GM19395 (cell line): ENCODE results near the gene SLC19A1.

Experiments used
- ATAC-seq: cut with Tn5 transposase; IDR thresholded peaks from one replicate; pipeline ENCODE4 v1.9.1; 2021; ENCODE audit warnings: mild to moderate bottlenecking, moderate library complexity; ENCODE audit not compliant: unreplicated experiment

The SLC19A1 gene

DNA sequence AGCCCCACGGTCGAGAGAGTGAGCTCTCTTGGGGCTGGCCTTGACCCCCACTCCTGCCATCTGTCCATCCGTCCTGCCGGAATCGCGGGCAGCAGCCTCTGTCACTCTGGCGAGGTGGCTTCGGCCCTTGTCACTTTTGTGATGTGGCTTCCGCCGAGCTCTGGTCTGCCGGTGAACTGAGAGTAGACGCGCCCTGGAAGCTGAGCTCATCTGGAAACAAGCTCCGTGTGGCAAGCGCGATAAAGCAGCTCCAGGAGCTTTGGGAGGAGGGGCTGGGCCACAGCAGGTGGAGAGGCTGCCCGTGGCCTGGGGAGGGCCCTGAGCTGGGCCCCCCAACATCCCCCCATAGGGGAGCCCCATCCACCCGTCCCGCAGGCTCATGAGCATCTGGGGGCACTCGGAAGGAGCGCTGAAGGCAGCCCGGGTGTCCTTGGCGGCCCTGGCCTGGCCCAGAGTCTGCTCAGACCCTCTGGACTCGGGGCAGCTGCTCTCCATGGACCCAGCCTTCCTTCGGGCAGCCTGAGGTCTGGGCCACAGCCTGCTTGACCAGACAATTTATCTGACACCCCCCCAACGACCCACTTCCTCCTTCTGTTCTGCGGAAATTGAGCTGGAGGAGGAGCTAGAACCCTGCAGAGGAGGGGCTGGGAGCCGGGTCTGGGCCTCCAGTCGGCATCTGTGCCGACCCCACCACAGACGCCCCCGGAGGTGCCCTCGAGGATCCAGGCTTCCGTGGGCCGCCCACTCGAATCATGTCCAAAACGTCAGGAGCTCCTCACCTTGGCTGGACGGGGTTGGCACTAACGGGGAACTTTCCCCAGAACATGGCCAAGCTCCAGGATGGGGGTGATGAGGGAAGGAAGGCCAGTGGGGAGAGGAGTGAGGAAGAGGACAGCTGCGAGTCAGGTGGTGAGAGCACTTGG, 59.1 kb downstream of the SLC19A1 start:
- ATAC-seq, result no peak

DNA sequence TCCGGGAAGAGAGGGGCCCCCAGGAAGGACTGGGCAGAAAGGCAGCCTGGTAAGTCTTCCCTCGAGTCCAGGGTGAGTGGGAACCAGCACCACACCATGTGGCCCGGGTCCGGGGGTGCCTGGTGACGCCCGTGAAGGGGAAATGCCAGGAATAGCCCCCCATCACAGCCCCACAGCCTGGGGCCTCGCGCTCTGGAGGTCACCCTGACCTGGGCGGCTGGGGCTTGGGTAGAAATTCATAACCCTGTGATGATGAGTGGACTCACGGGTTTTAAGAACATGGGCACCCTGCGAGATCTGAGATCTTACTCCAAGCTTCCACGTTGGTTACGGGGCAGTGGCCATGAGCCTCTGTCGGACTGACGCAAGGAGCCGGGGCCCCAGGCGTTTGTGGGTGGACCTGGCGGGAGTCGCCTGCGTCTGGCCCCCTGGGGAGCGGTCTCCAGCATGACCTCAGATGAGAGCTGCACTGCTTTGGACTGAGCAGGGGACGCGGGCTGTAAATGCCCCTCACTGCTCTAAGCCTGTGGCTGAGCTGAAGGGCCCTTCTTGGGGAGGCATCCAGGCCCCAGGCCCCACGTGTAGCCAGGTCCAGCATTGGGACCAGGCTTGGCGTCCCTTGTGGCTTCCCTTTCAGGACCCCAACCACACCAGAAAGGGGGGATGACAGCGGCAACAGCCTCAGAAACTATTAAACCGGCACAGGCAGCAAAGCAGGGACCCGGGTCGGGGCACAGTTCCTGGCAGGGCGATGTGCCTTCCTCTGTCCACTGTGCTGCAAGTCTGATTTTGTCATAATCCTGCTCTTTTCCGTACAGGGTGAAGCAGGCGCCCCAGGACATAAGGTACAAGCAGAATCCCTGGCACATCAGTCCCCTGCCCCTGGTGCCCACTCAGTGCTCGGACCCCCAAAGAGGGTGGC, 60.0 kb downstream of the SLC19A1 start:
- ATAC-seq, result no peak

DNA sequence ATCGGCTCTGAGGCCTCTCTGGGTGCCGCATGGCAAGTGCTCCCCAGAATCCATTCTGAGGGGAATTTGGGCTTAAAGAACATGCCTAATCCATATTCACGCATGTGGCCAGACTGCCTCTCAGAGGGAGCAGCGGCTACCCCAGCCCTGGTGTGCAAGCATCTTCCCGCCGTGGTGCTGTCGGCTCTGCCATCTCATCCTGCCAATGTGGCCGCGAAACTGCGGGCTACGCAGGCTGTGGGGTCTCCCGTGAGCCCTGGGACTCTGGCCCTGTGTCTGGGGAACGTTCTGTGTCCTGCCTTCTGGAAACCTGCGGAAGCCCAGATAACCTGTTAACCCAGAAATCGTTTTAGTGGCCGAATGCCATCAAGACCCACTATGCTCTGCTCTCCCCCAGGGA, 60.7 kb downstream of the SLC19A1 start:
- ATAC-seq, result no peak

DNA sequence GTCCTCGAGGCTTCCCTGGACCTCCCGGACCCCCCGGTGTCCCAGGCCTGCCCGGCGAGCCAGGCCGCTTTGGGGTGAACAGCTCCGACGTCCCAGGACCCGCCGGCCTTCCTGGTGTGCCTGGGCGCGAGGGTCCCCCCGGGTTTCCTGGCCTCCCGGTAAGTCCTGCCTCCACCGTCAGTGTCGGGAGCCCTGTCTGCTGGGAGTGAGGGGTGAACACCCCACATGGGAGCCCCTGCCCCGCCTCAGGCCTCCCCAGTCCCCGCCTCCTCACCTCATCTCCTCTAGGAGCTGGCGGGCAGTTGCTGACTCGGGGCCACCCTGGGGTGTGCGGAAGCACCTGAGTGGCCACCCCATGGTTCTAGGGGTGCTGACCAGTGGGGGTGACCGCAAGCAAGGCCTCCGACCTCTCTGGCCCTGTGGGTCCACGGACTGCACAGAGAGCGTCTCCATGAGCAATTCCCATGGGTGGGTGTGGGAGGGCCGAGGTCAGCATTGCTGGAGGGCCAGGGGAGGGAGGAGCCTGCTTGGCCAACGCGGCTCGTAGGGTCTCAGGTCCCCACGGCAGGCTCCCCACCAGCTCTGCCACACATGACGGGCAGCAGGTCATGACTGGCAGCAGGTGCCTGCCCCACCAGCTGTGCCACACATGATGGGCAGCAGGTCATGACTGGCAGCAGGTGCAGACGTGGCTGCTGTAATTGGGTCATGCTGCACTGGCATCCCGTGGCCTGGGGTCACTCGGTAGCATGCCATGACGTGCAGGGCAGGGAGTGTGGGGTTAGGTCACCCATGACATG, 61.3 kb downstream of the SLC19A1 start:
- ATAC-seq, result no peak

DNA sequence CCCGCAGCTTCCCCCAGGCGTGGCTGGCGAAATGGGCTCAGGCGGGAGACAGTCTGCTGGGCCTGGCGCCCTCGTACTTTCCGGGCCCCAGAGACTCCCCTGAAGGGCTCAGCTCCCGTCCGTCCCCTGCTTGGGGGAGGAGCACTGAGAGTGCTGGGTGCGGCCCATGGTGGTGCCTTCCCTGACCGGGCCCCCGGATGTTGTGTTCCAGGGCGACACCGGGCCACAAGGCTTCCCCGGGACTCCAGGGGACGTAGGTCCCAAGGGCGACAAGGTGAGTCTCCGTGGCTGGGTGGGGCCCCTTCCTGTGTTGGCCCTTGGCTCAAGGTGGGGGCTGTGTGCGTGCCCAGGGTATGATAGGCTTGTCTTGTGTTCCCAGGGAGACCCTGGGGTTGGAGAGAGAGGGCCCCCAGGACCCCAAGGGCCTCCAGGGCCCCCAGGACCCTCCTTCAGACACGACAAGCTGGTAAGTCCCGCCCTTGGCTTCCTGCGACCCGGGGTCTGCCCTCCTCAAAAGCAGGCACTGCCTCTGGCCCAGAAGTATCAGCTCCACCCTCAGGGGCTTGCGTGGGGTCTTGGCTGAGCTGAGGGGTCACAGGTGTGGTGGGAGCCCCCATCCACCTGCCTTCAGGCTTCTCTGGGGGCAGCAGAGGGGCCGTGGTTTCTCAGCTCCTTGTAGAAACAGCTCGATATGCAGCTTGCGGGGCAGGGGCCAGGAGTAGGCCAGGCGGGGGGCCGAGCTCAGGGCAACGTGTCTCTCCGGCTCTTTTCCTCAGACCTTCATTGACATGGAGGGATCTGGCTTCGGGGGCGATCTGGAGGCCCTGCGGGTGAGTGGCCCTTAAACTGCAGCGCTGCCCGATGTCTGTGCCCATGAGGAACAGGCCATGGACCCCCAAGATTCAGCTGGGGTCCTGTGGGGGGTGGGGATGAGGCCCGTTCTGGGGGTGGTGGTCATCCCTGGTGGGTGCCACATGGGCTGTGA, 62.3 kb downstream of the SLC19A1 start:
- no peak for ATAC-seq

DNA sequence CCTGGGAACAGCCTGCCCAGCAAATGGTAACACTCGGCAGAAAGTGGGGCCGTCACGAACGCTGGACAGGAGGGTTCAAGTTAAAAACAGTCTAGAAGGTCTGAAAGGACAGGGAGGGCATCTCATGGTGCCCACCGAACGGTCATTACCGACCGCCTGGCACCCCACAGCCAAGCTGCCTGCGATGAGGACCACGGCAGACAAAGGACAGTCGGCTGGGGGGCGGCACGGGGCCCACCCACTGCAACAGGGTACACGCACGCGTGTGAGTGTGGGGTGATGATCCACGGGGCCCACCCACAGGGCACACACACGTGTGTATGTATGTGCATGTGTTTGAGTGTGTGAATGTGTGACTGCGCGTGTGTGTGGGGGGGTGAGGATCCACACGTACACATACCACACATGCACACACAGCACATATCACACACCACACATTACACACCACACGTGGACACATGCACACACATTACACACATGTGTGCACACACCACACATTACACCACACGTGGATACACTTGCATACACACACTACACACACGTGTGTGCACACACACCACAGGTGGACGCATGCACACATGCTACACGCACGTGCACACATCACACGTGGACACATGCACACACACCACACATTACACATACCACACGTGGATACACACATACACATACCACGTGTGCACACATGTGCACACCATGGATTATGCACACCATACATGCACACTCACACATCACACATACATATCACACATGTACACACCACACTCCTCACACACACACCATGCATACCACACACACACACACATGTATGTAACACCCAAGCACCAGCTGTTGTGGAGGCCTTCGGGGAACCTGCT, 63.2 kb downstream of the SLC19A1 start:
- no peak for ATAC-seq

DNA sequence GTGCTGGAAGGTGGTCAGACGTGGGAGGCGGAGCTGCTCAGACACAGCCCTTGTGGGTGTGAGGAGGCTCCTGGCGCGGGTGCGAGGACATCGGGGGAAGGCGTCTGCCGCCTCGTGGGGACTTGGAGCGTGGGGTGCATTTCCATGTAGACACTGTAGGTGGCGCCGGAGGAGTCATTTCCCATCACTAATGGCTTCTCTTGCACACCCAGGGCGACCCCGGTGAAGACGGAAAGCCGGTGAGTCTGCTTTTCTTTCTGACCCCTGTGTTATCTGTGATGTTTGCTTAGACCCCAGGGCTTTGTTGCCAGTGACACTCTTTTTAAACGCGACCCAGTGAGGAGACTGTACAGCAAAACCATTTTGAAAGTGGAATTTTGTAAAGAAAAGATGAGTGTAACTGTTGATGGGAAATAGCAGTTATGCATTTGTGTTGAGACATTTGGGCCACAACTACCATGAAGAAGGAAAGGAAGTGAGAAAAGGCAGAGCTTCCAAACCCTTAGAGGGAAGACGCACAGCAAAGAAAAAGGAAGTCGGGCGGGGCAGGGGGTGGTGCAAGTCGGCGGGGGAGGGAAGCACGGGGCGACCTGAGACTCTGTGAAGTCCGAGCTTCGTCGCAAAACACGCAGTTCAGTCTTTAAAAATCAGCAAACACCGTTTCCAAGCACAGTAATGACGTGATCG, 64.0 kb downstream of the SLC19A1 start:
- no peak for ATAC-seq

DNA sequence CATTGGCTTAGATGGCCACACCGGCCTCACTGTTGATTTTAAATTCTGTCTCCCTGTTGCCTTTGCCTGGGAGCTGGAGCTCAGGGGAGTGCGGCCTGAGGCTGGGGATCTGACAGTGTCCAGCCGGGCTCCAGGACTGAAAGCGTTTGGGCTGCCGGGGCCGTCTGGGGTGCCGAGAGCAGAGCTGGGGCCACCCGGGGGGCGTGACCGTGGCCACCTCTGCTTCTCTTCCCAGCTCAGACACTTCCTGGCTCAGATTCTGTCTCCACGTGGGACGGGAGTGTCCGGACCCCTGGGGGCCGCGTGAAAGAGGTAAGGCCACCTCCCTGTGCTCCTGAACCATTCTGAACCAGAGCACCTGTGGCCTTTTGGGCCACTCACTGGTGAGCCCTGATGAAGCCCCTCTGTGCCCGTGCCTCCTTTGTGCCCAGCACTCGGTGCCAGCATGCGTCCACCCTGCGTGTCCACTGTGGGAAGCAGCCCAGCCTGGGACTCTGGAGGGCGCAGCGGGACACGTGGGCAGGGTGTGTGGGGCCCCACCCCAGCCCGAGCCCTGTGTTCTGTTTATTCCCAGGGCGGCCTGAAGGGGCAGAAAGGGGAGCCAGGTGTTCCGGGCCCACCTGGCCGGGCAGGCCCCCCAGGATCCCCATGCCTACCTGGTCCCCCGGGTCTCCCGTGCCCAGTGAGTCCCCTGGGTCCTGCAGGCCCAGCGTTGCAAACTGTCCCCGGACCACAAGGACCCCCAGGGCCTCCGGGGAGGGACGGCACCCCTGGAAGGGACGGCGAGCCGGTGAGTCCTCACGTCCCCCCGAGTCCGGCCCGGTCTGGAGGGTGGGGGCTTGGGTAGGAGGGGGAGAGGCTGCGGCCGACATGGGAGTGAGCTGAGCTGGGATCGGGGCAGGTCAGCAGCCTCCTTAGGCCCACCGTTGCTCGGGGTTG, 64.8 kb downstream of the SLC19A1 start:
- ATAC-seq, result no peak

DNA sequence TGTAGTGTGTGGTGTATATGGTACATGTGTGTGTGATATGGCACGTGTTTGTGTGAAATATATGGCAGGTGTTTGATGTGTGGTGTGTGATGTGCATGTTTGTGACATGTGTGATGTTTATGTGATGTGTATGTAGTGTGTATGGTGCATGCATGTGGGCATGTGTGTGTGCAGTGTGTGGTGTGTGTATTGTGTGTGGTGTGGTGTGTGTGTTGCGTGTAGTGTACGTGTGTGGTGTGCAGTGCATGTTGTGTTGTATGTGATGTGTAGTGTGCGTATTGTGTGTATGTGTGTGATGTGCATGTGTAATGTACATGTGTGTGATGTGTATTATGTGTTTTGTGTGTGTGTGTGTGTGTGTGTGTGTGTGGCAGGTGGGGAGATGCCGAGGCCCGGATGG, 65.7 kb downstream of the SLC19A1 start:
- no peak for ATAC-seq

DNA sequence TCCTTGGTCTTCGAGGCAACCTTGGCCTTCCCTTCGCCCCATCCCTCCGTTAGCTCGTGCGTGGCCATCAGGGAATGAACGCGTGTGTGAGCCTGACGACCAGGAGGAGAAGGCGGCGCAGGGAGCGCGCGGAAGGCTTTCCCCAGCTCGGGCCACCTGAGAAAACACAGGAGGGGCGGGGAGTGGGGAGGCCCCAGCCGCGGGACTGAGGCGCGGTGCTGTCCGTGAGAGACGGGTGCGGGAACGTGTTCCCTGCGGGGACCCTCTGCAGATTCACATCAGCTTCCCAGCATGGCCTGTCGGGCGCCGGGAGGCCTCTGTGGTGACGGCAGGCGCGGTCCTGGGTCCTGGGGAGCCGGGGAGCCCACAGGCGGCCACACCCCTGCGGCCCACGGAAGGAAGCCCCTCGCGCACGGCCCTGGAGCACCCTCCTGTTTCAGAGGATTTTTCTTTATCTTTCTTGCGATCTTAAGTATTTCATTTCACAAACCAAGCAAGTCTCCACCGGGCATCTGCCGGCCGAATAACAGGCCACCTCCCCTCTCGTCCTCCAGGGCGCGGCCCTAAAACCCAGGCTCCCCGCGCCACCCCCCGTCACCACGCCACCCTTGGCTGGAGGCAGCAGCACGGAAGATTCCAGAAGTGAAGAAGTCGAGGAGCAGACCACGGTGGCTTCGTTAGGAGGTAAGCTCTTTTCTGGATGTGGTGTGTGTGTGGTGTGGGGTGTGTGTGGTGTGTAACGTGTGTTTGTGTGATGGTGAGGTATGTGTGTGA, 66.3 kb downstream of the SLC19A1 start:
- ATAC-seq, result no peak

DNA sequence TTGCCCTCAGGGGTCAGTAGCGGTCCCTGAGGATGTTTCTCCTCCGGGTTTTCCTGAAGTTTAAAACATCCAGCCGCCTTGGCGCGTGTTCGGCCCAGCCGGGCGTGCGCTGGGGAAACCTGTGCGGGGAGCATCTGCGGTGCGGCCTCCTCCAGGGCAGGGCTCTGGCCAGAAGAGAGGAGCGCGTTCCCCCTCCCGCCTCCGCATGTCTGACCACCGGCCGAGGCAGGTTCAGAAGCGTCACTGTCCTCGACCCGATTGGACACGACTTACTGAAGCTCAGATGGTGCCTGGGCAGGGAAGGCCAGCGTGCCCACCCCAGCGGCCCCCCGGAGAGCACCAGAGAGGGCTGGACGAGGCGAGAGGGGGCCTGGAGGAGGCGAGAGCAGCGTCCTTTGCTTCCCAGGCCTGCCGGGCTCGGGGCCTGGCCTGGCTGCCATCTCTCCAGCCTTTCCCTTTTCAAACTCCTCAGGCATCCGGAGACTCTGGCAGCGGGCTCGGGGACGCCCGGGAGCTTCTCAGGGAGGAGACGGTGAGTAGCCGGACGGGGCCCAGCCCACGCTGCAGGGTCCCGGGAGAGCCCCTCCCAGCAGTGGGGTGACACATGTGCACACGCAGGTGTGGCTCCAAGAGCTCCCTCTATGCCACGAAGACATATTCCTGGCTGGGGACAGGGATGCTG, 67.1 kb downstream of the SLC19A1 start:
- no peak for ATAC-seq

DNA sequence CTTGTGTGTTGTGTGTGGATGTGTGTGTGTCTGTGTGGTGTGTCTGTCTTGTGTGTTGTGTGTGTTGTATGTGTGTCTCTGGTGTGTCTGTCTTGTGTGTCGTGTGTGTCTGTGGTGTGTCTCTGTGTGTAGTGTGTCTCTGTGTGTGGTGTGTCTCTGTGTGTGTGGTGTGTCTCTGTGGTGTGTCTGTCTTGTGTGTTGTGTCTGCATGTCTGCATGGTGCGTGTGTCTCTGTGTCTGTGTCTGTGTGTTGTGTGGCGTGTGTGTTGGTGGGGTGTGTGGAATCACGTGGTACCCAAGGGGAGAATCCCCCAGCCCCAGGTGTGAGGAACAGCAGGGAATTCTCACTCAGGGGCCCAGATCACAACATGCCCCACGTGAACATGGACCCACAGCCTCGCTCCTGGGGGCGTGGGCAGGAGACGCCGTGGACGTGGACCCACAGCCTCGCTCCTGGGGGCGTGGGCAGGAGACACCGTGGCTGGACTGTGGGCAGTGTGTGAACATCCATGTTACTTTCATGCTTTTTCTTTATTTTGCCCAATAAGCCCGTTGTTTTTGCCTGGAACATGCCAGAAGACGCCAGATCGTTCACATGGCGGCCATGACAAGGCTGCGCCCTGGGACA, 67.8 kb downstream of the SLC19A1 start:
- no peak for ATAC-seq

DNA sequence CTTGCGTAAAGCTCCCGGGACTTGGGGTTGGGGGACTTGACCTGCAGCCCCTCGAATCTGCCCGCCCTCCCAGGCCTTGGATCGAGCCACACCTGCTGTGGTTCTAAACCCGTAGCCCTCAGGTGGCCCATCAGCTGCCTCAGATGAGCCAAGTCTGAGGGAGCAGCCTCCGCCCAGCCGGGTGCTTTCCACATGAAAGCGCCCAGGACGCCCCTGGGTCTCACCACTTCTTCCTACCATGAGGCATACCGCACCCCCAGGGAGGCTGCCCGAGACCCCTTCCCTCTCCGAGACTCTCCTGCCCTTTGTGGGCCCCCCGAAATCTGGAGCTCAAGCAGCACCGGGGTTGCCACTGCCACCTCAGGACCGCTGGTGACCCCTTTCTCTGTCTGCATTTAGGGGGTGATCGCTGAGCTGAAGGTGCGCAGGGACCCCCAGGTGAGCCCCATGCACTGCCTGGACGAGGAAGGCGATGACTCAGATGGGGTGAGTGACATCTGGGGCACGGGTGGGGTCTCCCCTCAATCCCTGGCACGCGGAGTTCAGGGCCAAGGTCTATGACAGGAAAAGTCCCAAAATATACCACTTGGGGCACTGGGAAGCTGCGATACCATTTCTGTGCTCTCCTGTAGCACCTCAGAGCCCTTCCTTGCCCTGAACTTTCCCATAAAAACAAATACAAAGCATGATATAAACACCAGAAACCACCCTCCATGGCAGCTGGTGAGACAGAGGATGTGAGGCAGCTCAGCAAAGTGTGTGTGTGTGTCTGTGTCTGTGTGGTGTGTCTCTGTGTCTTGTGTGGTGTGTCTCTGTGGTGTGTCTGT, 68.5 kb downstream of the SLC19A1 start:
- ATAC-seq, result no peak
